ENCODE data around the gene DPP6.
"Not testable (repeated sequence)": the region's sequence is repeated elsewhere in the genome, so short reads cannot be mapped to it uniquely, and the experiment has no call there.

The DPP6 gene

GRCh38 chr7:154087037-154087725, 35.0 kb downstream of the DPP6 start:
- H3K27me3 ChIP-seq (ENCODE audit: insufficient read depth, low read depth, severe bottlenecking); H3K4me3 ChIP-seq (ENCODE audit: low read depth, low read length); H3K27ac ChIP-seq; DNase-seq; H3K36me3 ChIP-seq; H3K9me3 ChIP-seq (ENCODE audit: severe bottlenecking): not testable (repeated sequence)

GRCh38 chr7:154092093-154092492, 39.9 kb downstream of the DPP6 start:
- H3K36me3 ChIP-seq; H3K27ac ChIP-seq; H3K27me3 ChIP-seq (ENCODE audit: insufficient read depth, low read depth, severe bottlenecking); H3K9me3 ChIP-seq (ENCODE audit: severe bottlenecking); DNase-seq; H3K4me3 ChIP-seq (ENCODE audit: low read depth, low read length): not testable (repeated sequence)

GRCh38 chr7:154095201-154095600, 43.0 kb downstream of the DPP6 start:
- not testable (repeated sequence) for DNase-seq; H3K27ac ChIP-seq; H3K4me3 ChIP-seq (ENCODE audit: low read depth, low read length); H3K9me3 ChIP-seq (ENCODE audit: severe bottlenecking); H3K36me3 ChIP-seq; H3K27me3 ChIP-seq (ENCODE audit: insufficient read depth, low read depth, severe bottlenecking)

GRCh38 chr7:154105063-154105462, 52.9 kb downstream of the DPP6 start:
- H3K9me3 ChIP-seq (ENCODE audit: severe bottlenecking); H3K36me3 ChIP-seq; H3K4me3 ChIP-seq (ENCODE audit: low read depth, low read length); H3K27ac ChIP-seq; DNase-seq; H3K27me3 ChIP-seq (ENCODE audit: insufficient read depth, low read depth, severe bottlenecking): not testable (repeated sequence)

GRCh38 chr7:154109615-154110014, 57.4 kb downstream of the DPP6 start:
- not testable (repeated sequence) for H3K27ac ChIP-seq; H3K36me3 ChIP-seq; H3K27me3 ChIP-seq (ENCODE audit: insufficient read depth, low read depth, severe bottlenecking); H3K9me3 ChIP-seq (ENCODE audit: severe bottlenecking); DNase-seq; H3K4me3 ChIP-seq (ENCODE audit: low read depth, low read length)

GRCh38 chr7:154113732-154114351, 61.6 kb downstream of the DPP6 start:
- not testable (repeated sequence) for DNase-seq; H3K36me3 ChIP-seq; H3K4me3 ChIP-seq (ENCODE audit: low read depth, low read length); H3K9me3 ChIP-seq (ENCODE audit: severe bottlenecking); H3K27ac ChIP-seq; H3K27me3 ChIP-seq (ENCODE audit: insufficient read depth, low read depth, severe bottlenecking)

GRCh38 chr7:154117411-154118390, 65.5 kb downstream of the DPP6 start:
- not testable (repeated sequence) for H3K27ac ChIP-seq; H3K27me3 ChIP-seq (ENCODE audit: insufficient read depth, low read depth, severe bottlenecking)

GRCh38 chr7:154120825-154121224, 68.6 kb downstream of the DPP6 start:
- H3K36me3 ChIP-seq; H3K27me3 ChIP-seq (ENCODE audit: insufficient read depth, low read depth, severe bottlenecking); H3K9me3 ChIP-seq (ENCODE audit: severe bottlenecking); H3K27ac ChIP-seq; H3K4me3 ChIP-seq (ENCODE audit: low read depth, low read length); DNase-seq: not testable (repeated sequence)

More at GRCh38 chr7:154117411-154118390, 65.5 kb downstream of the DPP6 start:
- H3K36me3 ChIP-seq; DNase-seq; H3K9me3 ChIP-seq (ENCODE audit: severe bottlenecking); H3K4me3 ChIP-seq (ENCODE audit: low read depth, low read length): not testable (repeated sequence)

- not testable (repeated sequence) for H3K4me3 ChIP-seq (ENCODE audit: low read depth, low read length); H3K36me3 ChIP-seq; H3K9me3 ChIP-seq (ENCODE audit: severe bottlenecking); H3K27me3 ChIP-seq (ENCODE audit: insufficient read depth, low read depth, severe bottlenecking); DNase-seq; H3K27ac ChIP-seq
These were observed 70.5 kb downstream of the DPP6 start for GRCh38 chr7:154122720-154123119.

- not testable (repeated sequence) for DNase-seq; H3K27ac ChIP-seq; H3K27me3 ChIP-seq (ENCODE audit: insufficient read depth, low read depth, severe bottlenecking); H3K9me3 ChIP-seq (ENCODE audit: severe bottlenecking); H3K36me3 ChIP-seq; H3K4me3 ChIP-seq (ENCODE audit: low read depth, low read length)
These were observed 71.2 kb downstream of the DPP6 start for GRCh38 chr7:154123397-154123796.

GRCh38 chr7:154129142-154129541, 76.9 kb downstream of the DPP6 start:
- not testable (repeated sequence) for H3K27ac ChIP-seq; H3K36me3 ChIP-seq; H3K4me3 ChIP-seq (ENCODE audit: low read depth, low read length); DNase-seq; H3K27me3 ChIP-seq (ENCODE audit: insufficient read depth, low read depth, severe bottlenecking); H3K9me3 ChIP-seq (ENCODE audit: severe bottlenecking)

GRCh38 chr7:154132617-154133016, 80.4 kb downstream of the DPP6 start:
- H3K4me3 ChIP-seq (ENCODE audit: low read depth, low read length); H3K9me3 ChIP-seq (ENCODE audit: severe bottlenecking); H3K36me3 ChIP-seq; DNase-seq; H3K27ac ChIP-seq; H3K27me3 ChIP-seq (ENCODE audit: insufficient read depth, low read depth, severe bottlenecking): not testable (repeated sequence)

- H3K9me3 ChIP-seq (ENCODE audit: severe bottlenecking); H3K36me3 ChIP-seq; H3K27me3 ChIP-seq (ENCODE audit: insufficient read depth, low read depth, severe bottlenecking); DNase-seq; H3K27ac ChIP-seq; H3K4me3 ChIP-seq (ENCODE audit: low read depth, low read length): not testable (repeated sequence)
These were observed 81.6 kb downstream of the DPP6 start for GRCh38 chr7:154133703-154134277.

- not testable (repeated sequence) for DNase-seq; H3K27me3 ChIP-seq (ENCODE audit: insufficient read depth, low read depth, severe bottlenecking); H3K36me3 ChIP-seq; H3K4me3 ChIP-seq (ENCODE audit: low read depth, low read length); H3K9me3 ChIP-seq (ENCODE audit: severe bottlenecking); H3K27ac ChIP-seq
These were observed 82.5 kb downstream of the DPP6 start for GRCh38 chr7:154134698-154135097.
